ENCODE measurements around the gene ATXN2.
"Not testable (repeated sequence)": the region's sequence is repeated elsewhere in the genome, so short reads cannot be mapped to it uniquely, and the experiment has no call there.

Gene ATXN2

DNA sequence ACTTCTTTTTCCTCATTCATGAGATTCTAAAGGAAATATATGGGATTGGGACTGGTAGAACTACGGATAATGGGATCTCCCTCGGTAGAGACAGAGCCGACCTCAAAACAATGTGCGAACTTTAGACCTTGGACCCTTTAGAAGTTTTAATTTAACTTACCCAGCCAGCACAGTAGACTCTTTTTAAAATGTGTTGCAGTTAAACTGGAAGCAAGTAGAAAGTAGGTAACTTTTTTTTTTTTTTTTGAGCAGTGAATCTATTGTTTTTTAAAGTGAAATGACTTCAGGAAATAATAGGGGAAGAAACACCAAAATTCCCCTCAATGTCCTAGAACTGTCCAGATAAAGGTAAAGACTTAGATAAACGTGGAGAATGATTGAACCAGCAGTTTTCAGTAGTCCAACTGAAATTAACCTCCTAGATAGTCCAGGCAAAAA lies 1.1 kb upstream of the ATXN2 start:
- H3K4me3 ChIP-seq (ENCODE audit: low read depth, low read length): peak overlapping the region; percentile 97
- in situ Hi-C loops (cut with HindIII; ENCODE audit: low sequenced_read_pairs): no loop called here
- no peak for DNase-seq (ENCODE audit: low read depth)
- TF ChIP-seq, protein P1, sequence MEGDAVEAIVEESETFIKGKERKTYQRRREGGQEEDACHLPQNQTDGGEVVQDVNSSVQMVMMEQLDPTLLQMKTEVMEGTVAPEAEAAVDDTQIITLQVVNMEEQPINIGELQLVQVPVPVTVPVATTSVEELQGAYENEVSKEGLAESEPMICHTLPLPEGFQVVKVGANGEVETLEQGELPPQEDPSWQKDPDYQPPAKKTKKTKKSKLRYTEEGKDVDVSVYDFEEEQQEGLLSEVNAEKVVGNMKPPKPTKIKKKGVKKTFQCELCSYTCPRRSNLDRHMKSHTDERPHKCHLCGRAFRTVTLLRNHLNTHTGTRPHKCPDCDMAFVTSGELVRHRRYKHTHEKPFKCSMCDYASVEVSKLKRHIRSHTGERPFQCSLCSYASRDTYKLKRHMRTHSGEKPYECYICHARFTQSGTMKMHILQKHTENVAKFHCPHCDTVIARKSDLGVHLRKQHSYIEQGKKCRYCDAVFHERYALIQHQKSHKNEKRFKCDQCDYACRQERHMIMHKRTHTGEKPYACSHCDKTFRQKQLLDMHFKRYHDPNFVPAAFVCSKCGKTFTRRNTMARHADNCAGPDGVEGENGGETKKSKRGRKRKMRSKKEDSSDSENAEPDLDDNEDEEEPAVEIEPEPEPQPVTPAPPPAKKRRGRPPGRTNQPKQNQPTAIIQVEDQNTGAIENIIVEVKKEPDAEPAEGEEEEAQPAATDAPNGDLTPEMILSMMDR (IDR thresholded peaks at IDR 0.05; ENCODE audit: low read depth, low read length, missing control alignments): no peak

DNA sequence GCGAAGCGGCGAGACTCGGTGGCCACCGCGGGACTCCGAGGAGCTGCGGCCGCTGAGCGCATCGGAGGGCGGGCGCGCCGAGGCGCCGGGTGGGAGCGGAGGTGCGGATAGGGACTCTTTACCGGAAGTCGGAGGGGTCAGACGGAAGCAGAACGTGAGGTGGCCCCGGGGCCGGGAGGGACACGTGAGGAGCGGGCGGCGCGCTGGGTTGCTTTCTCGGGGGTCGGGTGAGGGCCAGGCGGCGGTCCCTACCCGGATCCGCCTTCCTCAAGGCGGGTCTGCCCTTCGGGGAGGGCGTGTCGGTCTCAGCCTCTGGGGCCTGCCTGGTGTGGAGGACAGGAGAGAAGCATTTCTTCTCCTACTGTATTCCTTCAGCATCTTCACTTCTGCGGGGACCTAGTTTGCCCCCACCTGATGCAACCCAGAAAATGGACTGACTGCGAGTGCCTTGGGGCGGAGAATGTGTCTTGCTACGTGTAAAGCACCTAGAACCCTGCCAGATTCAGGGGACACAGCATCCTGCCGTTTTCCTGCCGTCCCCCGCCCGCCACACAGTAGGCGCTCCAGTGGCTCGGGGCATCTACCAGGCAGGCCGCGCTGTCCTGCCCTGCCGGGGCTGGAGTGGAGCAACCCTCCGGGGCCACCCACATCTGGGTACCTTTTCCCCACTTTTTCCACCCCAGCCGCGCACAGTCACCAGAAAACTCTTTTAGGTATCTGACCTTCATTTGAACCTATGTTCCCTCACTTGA lies 514 bp upstream of the ATXN2 start:
- peak; percentile 87 for DNase-seq (ENCODE audit: low read depth)
- in situ Hi-C loops (cut with HindIII; ENCODE audit: low sequenced_read_pairs): no loop called here
- H3K4me3 ChIP-seq (ENCODE audit: low read depth, low read length): peak overlapping the region; percentile 97
- TF ChIP-seq, protein P1 (IDR thresholded peaks at IDR 0.05; ENCODE audit: low read depth, low read length, missing control alignments): no peak

DNA sequence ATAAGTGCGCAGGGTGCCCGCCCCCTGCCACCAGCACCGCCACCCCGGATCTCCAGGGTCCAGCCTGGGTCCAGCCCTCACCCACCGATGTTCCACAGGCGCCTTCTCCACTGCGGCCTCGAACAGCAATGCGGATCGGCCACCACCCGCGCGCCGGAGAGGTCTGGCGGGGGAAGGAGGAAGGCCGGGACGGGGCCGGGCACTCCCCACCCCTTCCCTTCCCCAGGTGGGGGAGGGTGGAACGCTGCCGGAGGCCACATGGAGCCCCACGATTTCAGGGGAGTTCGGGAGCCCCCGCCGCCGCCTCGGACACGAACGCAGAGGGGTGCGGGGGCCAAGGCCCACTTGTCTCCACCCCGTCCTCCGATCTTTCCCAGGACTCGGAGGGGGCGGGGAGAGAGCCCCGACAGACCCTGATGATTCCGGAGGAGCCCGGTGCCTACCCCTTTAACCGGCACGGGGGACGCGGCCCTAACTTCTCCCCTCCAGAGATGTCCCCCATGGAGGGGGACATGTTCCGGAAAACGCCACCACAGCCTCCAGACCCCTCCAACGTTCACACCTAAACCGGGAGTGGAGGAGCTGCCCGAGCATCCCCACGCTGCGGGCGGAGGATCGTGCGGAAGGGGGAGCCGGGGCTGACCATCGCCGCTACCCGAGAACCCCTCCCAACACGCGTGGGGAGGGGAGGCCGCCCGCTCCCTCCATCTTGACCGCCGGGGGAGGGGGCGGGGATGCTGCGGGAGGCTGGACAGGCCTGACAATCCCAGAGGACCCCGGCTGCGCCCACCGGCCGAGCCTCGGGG lies 1.1 kb downstream of the ATXN2 start:
- in situ Hi-C loops (cut with HindIII; ENCODE audit: low sequenced_read_pairs): no loop called here

DNA sequence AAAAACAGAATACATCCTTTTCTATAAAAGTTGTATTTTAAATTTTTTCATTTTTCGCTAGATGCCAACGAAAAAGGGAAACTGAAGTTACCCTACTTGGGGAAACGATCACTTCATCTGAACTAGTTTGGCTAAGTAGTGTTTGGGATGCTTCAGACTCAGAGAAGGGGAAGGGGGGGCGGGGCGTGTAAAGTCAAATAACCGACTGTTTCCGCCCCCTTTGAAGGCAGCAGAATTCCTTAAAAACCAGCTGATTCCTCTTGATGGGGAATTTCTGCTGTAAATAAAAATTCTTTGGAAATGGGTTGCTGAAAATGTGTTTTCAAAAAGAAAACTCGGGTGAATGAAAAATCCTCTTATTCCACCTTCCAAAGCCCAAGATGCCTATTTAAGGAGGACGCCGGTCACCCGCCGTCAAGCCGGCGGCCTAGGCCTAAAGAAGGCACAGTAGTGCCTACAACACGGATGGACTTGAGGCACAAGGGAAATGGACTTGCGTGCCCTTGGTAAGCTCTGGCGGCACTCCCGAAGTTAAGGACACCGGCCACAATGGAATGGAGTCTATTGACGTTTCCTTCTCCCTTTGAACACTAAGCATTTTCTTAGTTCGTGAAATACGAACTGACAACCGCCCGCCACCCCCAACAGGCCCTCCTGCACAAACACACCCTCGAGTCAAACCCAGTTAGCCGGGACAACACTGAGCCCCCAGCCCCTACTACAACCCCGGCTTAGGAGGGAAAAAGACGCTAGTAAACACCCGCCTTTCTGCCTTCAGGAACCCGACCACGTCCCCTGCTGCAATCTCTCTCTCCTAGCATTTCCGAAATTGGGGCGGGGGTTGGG lies 1.9 kb downstream of the ATXN2 start:
- in situ Hi-C loops (cut with HindIII; ENCODE audit: low sequenced_read_pairs): no loop called here
- no peak for DNase-seq (ENCODE audit: low read depth)
- H3K4me3 ChIP-seq (ENCODE audit: low read depth, low read length): peak overlapping the region; percentile 97
- TF ChIP-seq, protein P1 (IDR thresholded peaks at IDR 0.05; ENCODE audit: low read depth, low read length, missing control alignments): no peak

More for the DNA sequence above, 1.1 kb downstream of the ATXN2 start:
- TF ChIP-seq, protein P1 (IDR thresholded peaks at IDR 0.05; ENCODE audit: low read depth, low read length, missing control alignments): no peak
- peak overlapping the region; percentile 97 for H3K4me3 ChIP-seq (ENCODE audit: low read depth, low read length)
- DNase-seq (ENCODE audit: low read depth): no peak

DNA sequence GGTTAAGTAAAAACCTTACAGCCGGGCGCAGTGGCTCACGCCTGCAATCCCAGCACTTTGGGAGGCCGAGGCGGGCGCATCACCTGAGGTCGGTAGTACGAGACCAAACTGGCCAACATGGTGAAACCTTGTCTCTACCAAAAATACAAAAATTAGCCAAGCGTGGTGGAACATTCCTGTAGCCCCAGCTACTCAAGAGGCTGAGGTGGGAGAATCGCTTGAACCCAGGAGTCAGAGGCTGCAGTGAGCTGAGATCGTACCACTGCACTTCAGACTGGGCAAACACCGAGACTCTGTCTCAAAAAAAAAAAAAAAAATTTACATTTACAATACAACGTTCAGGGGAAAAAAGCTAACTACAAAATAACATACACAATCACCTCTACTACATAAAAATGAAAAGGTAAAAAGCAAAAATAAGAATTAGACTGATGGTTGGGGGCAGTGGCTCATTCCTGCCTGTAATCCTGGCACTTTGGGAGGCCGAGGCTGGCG lies 3.7 kb downstream of the ATXN2 start:
- DNase-seq (ENCODE audit: low read depth): not testable (repeated sequence)

GRCh38 chr12:111591399-111592010 lies 7.6 kb downstream of the ATXN2 start:
- H3K4me3 ChIP-seq (ENCODE audit: low read depth, low read length); in situ Hi-C loops (cut with HindIII; ENCODE audit: low sequenced_read_pairs); DNase-seq (ENCODE audit: low read depth): not testable (repeated sequence)

More for the DNA sequence above, 3.7 kb downstream of the ATXN2 start:
- H3K4me3 ChIP-seq (ENCODE audit: low read depth, low read length): peak overlapping the region; percentile 97
- in situ Hi-C loops (cut with HindIII; ENCODE audit: low sequenced_read_pairs): not testable (repeated sequence)

DNA sequence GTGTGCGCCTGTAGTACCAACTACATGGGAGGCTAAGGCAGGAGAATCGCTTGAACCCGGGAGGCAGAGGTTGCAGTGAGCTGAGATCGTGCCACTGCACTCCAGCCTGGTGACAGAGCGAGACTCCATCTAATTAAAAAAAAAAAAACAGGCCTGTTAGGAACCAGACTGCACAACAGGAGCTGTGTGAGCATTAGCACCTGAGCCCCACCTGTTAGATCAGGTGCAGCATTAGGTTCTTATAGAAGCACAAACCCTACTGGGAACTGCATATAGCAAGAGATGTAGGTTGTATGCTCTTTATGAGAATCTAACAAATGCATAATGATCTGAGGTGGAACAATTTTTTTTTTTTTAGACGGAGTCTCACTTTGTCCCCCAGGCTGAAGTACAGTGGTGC lies 8.6 kb downstream of the ATXN2 start:
- TF ChIP-seq, protein P1 (IDR thresholded peaks at IDR 0.05; ENCODE audit: low read depth, low read length, missing control alignments): no peak
- no peak for DNase-seq (ENCODE audit: low read depth)
- in situ Hi-C loops (cut with HindIII; ENCODE audit: low sequenced_read_pairs): no loop called here
- no peak overlapping the region for H3K4me3 ChIP-seq (ENCODE audit: low read depth, low read length)
